ENCODE data around the gene CREB3L2. TPM values are rescaled to one million over a fixed set of nuclear protein-coding genes. Genes with fewer than 3 reads are reported as not detected.

Gene CREB3L2
- total and polyA plus RNA-seq, 2 of the 8 experiments (the other 6 are each of a cell fraction or from before 2014, with no cell fraction given) = 14.4 to 48.3 TPM

GRCh38 chr7:137930581-137930980 lies 71.3 kb downstream of the CREB3L2 start (continued):
- TF ChIP-seq EZH2 (IDR thresholded peaks at IDR 0.05; ENCODE audit: low read depth, low read length, severe bottlenecking) (no peak), EGR1 (IDR thresholded peaks at IDR 0.05; ENCODE audit: borderline replicate concordance, low read depth, low read length) (no peak), SIX5 (IDR thresholded peaks at IDR 0.05; ENCODE audit: low read depth, low read length) (no peak), SIRT6 (IDR thresholded peaks at IDR 0.05; ENCODE audit: low read length) (no peak), CREB1 (IDR thresholded peaks at IDR 0.05) (no peak)
